LNCAP (cell line): ENCODE data around the gene BOK.

ENCODE experiments used
- TF ChIP-seq, protein P1 (sequence below): fragments of 450-650 bp; IDR thresholded peaks from 2 replicates; pipeline ENCODE4 v1.5.1; 2017; ENCODE audit warnings: mild to moderate bottlenecking

BOK gene

DNA sequence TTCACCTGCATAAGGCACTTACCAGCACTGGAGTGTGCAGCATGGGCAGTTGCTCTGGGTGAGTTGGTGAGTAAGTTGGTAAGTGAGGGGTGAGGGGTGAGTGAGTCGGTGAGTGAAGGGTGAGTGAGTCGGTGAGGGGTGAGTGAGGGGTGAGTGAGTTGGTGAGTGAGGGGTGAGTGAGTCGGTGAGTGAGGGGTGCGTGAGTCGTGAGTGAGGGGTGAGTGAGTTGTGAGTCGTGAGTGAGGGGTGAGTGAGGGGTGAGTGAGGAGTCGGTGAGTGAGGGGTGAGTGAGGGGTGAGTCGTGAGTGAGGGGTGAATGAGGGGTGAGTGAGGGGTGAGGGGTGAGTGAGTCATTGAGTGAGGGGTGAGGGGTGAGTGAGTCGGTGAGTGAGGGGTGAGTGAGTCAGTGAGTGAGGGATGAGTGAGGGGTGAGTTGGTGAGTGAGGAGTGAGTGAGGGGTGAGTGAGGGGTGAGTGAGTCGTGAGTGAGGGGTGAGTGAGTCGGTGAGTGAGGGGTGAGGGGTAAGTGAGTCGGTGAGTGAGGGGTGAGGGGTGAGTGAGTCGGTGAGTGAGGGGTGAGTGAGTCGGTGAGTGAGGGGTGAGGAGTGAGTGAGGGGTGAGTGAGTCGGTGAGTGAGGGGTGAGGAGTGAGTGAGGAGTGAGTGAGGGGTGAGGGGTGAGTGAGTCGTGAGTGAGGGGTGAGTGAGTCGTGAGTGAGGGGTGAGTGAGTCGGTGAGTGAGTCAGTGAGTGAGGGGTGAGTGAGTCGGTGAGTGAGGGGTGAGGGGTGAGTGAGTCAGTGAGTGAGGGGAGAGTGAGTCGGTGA is 61.3 kb downstream of the BOK start:
- TF ChIP-seq, protein P1, sequence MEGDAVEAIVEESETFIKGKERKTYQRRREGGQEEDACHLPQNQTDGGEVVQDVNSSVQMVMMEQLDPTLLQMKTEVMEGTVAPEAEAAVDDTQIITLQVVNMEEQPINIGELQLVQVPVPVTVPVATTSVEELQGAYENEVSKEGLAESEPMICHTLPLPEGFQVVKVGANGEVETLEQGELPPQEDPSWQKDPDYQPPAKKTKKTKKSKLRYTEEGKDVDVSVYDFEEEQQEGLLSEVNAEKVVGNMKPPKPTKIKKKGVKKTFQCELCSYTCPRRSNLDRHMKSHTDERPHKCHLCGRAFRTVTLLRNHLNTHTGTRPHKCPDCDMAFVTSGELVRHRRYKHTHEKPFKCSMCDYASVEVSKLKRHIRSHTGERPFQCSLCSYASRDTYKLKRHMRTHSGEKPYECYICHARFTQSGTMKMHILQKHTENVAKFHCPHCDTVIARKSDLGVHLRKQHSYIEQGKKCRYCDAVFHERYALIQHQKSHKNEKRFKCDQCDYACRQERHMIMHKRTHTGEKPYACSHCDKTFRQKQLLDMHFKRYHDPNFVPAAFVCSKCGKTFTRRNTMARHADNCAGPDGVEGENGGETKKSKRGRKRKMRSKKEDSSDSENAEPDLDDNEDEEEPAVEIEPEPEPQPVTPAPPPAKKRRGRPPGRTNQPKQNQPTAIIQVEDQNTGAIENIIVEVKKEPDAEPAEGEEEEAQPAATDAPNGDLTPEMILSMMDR = no peak

DNA sequence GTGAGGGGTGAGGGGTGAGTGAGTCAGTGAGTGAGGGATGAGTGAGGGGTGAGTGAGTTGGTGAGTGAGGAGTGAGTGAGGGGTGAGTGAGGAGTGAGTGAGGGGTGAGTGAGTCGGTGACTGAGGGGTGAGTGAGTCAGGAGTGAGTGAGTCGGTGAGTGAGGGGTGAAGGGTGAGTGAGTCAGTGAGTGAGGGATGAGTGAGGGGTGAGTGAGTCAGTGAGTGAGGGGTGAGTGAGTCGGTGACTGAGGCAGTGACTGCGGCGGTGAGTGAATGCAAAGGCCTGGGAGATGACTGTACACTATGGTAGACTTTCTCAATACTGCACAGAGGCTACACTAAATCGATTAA is 61.8 kb downstream of the BOK start:
- TF ChIP-seq, protein P1 = no peak
